Activated CD4-positive, CD25-positive, alpha-beta regulatory T cell treated with anti-CD3 and anti-CD28 coated beads, Interleukin-2, amount 50 U/mL, for 16 hours (primary cell): ENCODE data around the gene CLDN24.

ENCODE experiments used
- DNase-seq: peaks from one replicate; pipeline ENCODE4 v3.0.0-alpha.2; 2020; ENCODE audit warnings: low read depth, low spot score

The CLDN24 gene

DNA sequence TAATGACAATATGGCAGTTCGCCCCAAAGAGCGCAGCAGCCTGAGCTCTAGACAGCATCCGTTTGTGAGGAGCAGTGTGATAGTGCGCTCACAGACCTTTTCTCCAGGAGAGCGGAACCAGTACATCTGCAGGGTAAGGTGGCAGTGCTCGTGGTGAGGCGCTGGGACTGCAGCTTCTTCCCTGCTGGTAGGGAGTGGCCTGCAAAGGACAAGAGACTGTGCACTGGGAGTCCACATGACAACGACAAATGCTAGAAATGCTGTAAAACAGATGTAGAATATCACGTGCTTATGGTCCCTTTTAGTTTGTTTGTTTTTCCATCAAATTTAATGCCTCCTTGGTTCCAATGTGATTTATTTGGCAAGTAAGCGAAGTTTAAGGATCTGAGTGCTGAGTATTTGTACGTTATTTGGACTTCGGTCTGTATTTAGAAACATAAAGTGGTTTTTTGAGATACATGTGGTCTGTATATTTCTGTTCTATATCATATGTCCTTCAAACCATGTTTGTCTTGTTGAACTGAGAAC, 37.9 kb downstream of the CLDN24 start:
- no peak for DNase-seq

DNA sequence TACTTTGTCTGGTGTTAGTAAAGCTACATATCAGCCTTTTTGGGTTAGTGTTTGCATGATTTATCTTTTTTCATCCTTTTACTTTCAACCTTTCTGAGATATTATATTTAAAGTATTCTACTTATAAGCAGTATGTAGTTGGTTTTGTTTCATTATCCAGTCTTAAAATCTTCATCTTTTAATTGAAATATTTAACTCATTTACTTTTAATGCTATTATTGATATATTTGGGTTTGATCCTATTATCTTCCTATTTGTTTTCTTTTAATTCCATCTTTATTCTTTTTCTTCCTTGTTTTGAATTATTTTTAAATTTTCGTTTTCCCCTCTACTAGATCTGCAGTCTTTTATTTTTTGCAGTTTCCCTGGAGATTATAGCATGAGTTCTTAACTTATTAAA, 46.1 kb downstream of the CLDN24 start:
- no peak for DNase-seq

DNA sequence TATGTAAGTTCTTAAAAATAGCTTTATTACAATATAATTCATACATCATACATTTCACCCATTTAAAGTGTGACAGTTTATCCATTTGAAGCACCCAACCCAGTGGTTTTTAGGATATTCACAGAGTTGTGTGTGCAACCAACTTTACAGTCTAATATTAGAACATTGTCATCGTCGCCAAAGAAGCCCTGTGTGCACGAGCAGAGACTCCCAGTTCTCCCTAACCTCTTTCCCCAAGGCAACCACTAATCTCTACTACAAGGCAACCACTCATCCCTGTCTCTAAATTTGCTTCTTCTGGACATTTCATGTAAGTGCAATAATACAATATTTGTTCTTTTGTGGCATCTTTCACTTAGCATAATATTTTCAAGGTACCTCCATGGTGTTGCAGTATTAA, 49.8 kb downstream of the CLDN24 start:
- no peak for DNase-seq
